ENCODE measurements around the gene CR1.
A peak's percentile ranks its signal among the peaks of the same experiment; 100 is the strongest.

Gene CR1

DNA sequence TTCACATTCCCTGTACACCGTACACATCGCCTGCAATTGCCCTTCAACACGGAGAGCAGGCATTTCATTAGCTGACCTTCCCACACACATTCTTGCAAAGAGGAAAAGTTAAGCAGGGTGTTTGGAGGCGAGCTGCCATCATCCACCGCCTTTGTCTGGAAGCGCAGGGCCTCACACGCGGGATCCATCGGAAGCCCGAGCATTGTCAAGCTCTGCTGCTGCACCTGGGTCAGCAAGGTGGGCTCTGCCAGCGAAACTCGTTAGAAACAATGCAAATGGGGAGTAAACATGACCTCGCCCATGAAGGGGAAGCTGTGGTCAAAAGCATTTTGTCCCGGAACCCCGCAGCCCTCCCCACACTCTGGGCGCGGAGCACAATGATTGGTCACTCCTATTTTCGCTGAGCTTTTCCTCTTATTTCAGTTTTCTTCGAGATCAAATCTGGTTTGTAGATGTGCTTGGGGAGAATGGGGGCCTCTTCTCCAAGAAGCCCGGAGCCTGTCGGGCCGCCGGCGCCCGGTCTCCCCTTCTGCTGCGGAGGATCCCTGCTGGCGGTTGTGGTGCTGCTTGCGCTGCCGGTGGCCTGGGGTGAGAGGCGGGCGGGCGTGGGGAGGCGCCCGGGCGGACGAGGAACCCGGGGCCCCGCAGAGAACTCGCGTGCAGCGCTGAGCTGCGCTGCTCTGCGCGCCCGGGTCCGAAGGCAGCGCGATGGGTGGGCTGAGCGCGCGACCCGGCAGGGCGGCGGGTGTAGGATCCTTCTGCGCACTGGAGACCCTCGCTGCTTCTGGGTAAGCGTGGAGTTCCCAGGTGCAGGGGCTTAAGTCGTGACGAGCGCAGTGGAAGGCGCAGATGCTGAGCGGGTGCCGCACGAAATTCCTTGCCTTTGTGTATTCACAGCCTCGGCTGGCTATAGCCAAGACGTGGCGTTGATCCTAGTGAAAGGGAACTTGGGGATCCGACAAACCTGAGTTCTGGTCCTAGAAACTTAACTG lies at the start of gene CR1:
CR1 (plus strand) TSS at position 357 of the 992 bp plus-strand sequence; CDS start at position 468, 111 bp downstream.
- H3K36me3 ChIP-seq (ENCODE audit: control insufficient read depth, insufficient read depth, low read length): no peaks in the 10 kb centered on the region
- no peak within 1 kb of the TSS for H3K27ac ChIP-seq (ENCODE audit: low read depth, low read length)
- peaks cover 69% of the 10 kb centered on the region for H3K27me3 ChIP-seq (ENCODE audit: control insufficient read depth, insufficient read depth, low read length)
- peak within 1 kb of the TSS; percentile 72 for H3K4me3 ChIP-seq (ENCODE audit: low read depth, low read length)
- H3K9me3 ChIP-seq (ENCODE audit: control insufficient read depth, insufficient read depth, low read depth, low read length): no peaks in the 10 kb centered on the region
- peak within 1 kb of the TSS; percentile 58 for H3K9ac ChIP-seq (ENCODE audit: low read length)
- H3K4me1 ChIP-seq (ENCODE audit: control insufficient read depth, insufficient read depth, low read length): peaks cover 7% of the 10 kb centered on the region

DNA sequence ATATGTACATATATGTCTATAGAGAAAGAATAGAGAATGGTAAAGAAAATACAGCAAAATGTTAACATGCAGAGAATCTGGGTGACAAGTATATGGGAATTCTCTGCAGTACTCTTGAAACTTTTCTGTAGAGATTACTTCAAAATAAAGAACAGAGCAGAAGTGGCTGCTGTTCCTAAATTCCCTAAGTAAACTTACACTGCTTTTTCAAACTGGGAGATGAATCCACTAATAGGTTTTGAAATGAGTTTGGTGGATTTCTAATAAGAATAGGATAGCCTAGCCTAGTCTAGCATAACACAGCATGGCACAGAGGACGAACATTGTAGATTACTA lies 42.3 kb upstream of the CR1 start:
- Histone ChIP-seq H3K9me3 (ENCODE audit: control insufficient read depth, insufficient read depth, low read depth, low read length) (no peaks in the 10 kb centered on the region), H3K36me3 (ENCODE audit: control insufficient read depth, insufficient read depth, low read length) (no peaks in the 10 kb centered on the region), H3K27ac (ENCODE audit: low read depth, low read length) (no peak overlapping the region), H3K4me1 (ENCODE audit: control insufficient read depth, insufficient read depth, low read length) (no peaks in the 10 kb centered on the region), H3K4me3 (ENCODE audit: low read depth, low read length) (peak overlapping the region; percentile 76), H3K9ac (ENCODE audit: low read length) (no peak overlapping the region), H3K27me3 (ENCODE audit: control insufficient read depth, insufficient read depth, low read length) (peaks cover 89% of the 10 kb centered on the region)

DNA sequence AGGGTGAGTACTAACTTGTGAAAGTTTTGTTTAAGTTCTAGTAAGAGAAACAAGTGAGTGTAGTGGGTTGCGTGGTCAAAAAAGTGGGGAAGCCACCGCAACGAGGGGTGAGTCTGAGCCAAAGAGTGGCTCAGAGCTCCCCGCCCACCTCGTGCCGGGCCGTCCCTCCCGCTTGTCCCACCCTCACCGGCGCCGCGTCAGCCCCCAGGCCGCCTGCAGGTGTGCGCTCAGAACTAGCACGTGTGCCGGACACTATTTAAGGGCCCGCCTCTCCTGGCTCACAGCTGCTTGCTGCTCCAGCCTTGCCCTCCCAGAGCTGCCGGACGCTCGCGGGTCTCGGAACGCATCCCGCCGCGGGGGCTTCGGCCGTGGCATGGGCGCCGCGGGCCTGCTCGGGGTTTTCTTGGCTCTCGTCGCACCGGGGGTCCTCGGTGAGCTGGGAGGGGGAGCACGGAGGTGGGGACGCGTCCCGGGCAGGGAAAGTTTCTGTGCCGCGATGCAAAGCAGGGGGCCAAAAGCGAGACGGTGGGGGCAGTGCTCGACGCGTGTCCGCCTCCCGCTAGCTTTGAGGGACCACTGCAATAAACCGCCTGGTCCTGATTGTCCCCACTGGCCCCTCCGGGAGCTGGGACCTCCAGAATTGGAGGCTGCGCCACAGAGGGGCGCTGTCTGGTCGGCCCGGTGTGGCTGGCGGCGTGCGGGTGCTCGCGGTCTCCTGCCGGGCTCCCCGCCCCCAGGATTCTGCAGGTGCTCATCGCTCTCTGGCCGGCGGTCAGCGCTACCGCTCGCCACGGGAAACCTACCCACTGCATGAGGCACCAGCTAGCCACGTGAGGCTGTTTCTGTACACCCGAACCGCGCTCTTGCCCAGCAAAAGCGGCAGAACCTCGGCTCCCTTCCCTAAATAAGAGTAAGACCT lies 41.7 kb upstream of the CR1 start, which contains the start of gene CR2:
CR2 (plus strand) TSS at position 283 of the 919 bp plus-strand sequence; CDS start at position 374, 91 bp downstream.
- peaks cover 89% of the 10 kb centered on the region for H3K27me3 ChIP-seq (ENCODE audit: control insufficient read depth, insufficient read depth, low read length)
- no peaks in the 10 kb centered on the region for H3K36me3 ChIP-seq (ENCODE audit: control insufficient read depth, insufficient read depth, low read length)
- H3K27ac ChIP-seq (ENCODE audit: low read depth, low read length): no peak within 1 kb of the TSS
- no peaks in the 10 kb centered on the region for H3K9me3 ChIP-seq (ENCODE audit: control insufficient read depth, insufficient read depth, low read depth, low read length)
- H3K4me1 ChIP-seq (ENCODE audit: control insufficient read depth, insufficient read depth, low read length): no peaks in the 10 kb centered on the region
- no peak within 1 kb of the TSS for H3K9ac ChIP-seq (ENCODE audit: low read length)
- peak within 1 kb of the TSS; percentile 76 for H3K4me3 ChIP-seq (ENCODE audit: low read depth, low read length)

DNA sequence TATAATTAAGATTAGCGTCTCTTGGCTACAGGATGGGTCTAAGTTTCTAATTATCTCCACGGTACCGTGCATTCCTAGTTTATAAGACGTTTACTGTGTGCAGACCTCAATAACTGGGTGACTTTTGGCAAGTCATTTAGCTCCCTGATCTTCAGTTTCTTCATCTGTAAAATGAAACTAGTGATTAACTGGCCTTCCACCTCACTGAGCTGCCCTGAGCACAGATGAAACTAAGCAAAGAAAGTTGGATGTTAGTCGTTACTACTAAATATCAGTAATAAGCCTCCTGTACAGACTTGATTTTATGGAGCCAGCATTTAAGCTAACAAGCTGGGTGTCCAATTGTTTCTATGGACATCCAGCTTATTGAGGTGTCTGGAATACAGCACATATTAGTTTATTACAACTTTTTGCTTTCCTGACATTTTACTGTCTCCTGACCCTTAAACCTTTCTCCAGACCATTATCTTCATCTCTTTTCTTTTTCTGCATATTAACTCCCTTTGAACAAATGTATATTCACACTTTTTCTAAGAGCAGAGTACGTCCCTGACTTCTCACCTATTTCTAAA lies 40.7 kb upstream of the CR1 start:
- no peak overlapping the region for H3K27ac ChIP-seq (ENCODE audit: low read depth, low read length)

DNA sequence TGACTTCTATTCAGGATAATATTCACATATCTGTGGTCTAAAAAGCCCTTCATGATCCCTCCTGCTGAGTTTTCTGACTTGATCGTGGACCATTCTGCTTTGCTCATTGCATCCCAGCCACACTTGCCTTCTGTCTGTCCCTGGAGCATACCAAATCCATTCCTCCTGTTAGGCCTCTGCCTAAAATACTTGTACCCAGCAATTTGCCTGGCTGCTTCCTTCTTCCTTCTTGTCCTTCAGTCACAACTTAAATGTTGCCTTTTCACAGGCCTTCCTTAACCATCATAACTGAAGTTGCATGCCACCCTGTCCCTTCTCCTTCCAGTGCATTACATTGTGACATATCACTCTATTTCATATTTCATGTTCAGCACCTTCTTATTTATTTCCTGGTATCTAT lies 37.5 kb upstream of the CR1 start:
- Histone ChIP-seq H3K27ac (ENCODE audit: low read depth, low read length) (no peak overlapping the region), H3K4me3 (ENCODE audit: low read depth, low read length) (no peak overlapping the region), H3K4me1 (ENCODE audit: control insufficient read depth, insufficient read depth, low read length) (no peaks in the 10 kb centered on the region), H3K9ac (ENCODE audit: low read length) (no peak overlapping the region), H3K9me3 (ENCODE audit: control insufficient read depth, insufficient read depth, low read depth, low read length) (no peaks in the 10 kb centered on the region), H3K27me3 (ENCODE audit: control insufficient read depth, insufficient read depth, low read length) (peaks cover 56% of the 10 kb centered on the region), H3K36me3 (ENCODE audit: control insufficient read depth, insufficient read depth, low read length) (no peaks in the 10 kb centered on the region)

More for the DNA sequence above, 40.7 kb upstream of the CR1 start:
- peaks cover 83% of the 10 kb centered on the region for H3K27me3 ChIP-seq (ENCODE audit: control insufficient read depth, insufficient read depth, low read length)
- peak overlapping the region; percentile 76; the same call in 1 of the 2 replicates for H3K4me3 ChIP-seq (ENCODE audit: low read depth, low read length)
- H3K36me3 ChIP-seq (ENCODE audit: control insufficient read depth, insufficient read depth, low read length): no peaks in the 10 kb centered on the region
- no peaks in the 10 kb centered on the region for H3K9me3 ChIP-seq (ENCODE audit: control insufficient read depth, insufficient read depth, low read depth, low read length)
- H3K4me1 ChIP-seq (ENCODE audit: control insufficient read depth, insufficient read depth, low read length): no peaks in the 10 kb centered on the region
- no peak overlapping the region for H3K9ac ChIP-seq (ENCODE audit: low read length)

DNA sequence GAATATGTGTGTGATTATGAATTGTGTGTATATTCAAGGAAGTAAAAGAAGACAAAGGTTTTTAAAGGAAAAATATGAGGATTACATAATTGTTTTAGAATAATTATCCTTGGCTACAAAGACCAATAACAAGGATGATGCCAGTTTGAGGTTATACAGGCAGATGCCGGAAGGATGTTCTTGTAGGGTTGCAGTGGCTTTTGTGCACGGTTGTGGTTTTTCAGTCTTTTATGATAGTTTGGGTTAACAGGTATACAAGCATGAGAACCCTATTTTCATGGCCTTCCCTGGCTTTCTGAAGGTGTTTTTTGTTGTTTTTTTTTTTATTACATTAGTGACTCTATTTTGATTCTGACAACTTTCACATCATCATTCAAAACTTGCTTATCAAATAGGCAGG lies 36.9 kb upstream of the CR1 start:
- no peak overlapping the region for H3K4me3 ChIP-seq (ENCODE audit: low read depth, low read length)
- no peaks in the 10 kb centered on the region for H3K4me1 ChIP-seq (ENCODE audit: control insufficient read depth, insufficient read depth, low read length)
- no peaks in the 10 kb centered on the region for H3K36me3 ChIP-seq (ENCODE audit: control insufficient read depth, insufficient read depth, low read length)
- no peaks in the 10 kb centered on the region for H3K9me3 ChIP-seq (ENCODE audit: control insufficient read depth, insufficient read depth, low read depth, low read length)
- H3K27ac ChIP-seq (ENCODE audit: low read depth, low read length): no peak overlapping the region
- no peak overlapping the region for H3K9ac ChIP-seq (ENCODE audit: low read length)
- peaks cover 53% of the 10 kb centered on the region for H3K27me3 ChIP-seq (ENCODE audit: control insufficient read depth, insufficient read depth, low read length)

DNA sequence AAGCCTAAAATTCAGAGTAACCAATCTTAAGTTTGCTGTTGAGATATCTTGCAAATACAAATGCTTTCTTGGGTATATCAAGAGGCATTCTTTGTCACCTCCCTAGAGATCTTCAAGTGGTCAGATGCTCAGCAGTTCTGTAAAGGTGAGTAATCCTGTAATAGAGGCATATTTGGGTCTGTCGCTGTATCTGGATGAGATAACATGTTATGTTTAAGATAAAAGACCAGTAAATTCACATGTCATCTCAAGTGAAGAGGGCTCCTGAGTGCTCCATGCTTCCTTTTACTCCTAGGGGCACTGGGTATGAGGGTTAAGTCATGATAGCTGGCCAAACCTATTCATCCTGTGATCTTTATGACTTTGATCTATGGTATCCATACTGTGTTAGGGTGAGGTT lies 34.3 kb upstream of the CR1 start:
- peaks cover 31% of the 10 kb centered on the region for H3K27me3 ChIP-seq (ENCODE audit: control insufficient read depth, insufficient read depth, low read length)
- no peak overlapping the region for H3K9ac ChIP-seq (ENCODE audit: low read length)
- H3K4me1 ChIP-seq (ENCODE audit: control insufficient read depth, insufficient read depth, low read length): no peaks in the 10 kb centered on the region
- no peak overlapping the region for H3K4me3 ChIP-seq (ENCODE audit: low read depth, low read length)
- H3K9me3 ChIP-seq (ENCODE audit: control insufficient read depth, insufficient read depth, low read depth, low read length): no peaks in the 10 kb centered on the region
- no peaks in the 10 kb centered on the region for H3K36me3 ChIP-seq (ENCODE audit: control insufficient read depth, insufficient read depth, low read length)
- H3K27ac ChIP-seq (ENCODE audit: low read depth, low read length): no peak overlapping the region

DNA sequence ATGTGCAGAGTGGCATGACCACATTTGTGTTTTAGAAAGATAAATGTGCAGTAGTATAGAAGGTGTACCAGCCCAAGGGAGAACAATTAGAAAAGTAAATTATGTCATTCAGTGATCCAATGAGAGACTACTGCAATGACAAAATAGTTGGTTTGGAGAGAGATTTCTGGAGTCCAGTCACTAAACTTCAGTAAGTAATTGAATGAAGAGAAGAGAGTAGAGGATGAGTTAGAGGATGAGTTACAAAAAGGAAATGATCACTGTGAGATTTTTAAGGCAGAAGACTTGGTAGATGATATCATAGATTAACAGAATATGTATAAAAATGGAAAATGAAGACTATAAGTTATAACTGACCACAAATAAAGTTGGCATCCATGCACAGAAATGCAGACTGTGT lies 33.4 kb upstream of the CR1 start:
- Histone ChIP-seq H3K4me1 (ENCODE audit: control insufficient read depth, insufficient read depth, low read length) (no peaks in the 10 kb centered on the region), H3K9me3 (ENCODE audit: control insufficient read depth, insufficient read depth, low read depth, low read length) (no peaks in the 10 kb centered on the region), H3K4me3 (ENCODE audit: low read depth, low read length) (no peak overlapping the region), H3K9ac (ENCODE audit: low read length) (no peak overlapping the region), H3K27ac (ENCODE audit: low read depth, low read length) (no peak overlapping the region), H3K36me3 (ENCODE audit: control insufficient read depth, insufficient read depth, low read length) (no peaks in the 10 kb centered on the region), H3K27me3 (ENCODE audit: control insufficient read depth, insufficient read depth, low read length) (peaks cover 22% of the 10 kb centered on the region)

DNA sequence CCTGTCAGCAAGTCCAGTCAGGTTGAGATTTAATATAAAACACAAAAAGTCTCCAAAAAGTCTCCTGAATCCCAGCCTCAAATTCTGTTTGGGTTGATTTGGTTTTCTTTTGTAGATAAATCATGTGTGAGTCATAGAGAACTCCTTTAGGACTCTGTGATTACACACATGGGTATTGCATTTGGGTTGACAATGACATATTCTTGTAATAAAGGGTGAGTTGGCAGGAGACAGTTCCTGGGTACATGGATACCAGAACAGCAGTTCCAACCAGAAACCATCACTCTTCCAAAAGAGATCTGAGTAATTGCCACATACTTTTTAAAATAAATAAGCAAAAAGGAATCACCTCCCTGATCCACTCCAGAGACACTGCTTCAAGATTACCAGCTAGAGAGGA lies 32.9 kb upstream of the CR1 start:
- Histone ChIP-seq H3K4me3 (ENCODE audit: low read depth, low read length) (no peak overlapping the region), H3K27ac (ENCODE audit: low read depth, low read length) (no peak overlapping the region), H3K27me3 (ENCODE audit: control insufficient read depth, insufficient read depth, low read length) (peaks cover 18% of the 10 kb centered on the region; the same call in 1 of the 2 replicates), H3K36me3 (ENCODE audit: control insufficient read depth, insufficient read depth, low read length) (no peaks in the 10 kb centered on the region), H3K4me1 (ENCODE audit: control insufficient read depth, insufficient read depth, low read length) (no peaks in the 10 kb centered on the region), H3K9me3 (ENCODE audit: control insufficient read depth, insufficient read depth, low read depth, low read length) (no peaks in the 10 kb centered on the region), H3K9ac (ENCODE audit: low read length) (no peak overlapping the region)

DNA sequence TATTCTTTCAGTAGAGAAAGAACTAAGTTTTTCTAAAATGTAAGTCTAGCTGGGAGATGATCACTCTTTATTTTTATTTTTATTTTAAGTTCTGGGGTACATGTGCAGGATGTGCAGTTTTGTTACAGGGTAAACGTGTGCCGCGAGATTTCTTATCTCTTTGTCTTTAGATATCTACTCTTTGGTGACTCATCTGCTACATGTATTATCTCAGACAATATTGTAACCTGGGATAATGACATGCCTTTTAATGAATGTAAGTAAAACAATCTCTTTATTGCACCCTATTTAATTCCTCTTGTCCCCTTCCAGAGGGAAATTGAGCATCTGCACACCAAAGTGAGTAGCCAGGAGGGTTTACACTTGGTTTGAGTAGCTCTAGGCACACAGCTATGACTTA lies 32.4 kb upstream of the CR1 start:
- no peaks in the 10 kb centered on the region for H3K9me3 ChIP-seq (ENCODE audit: control insufficient read depth, insufficient read depth, low read depth, low read length)
- no peak overlapping the region for H3K27ac ChIP-seq (ENCODE audit: low read depth, low read length)
- H3K27me3 ChIP-seq (ENCODE audit: control insufficient read depth, insufficient read depth, low read length): peaks cover 16% of the 10 kb centered on the region; the same call in 1 of the 2 replicates
- no peak overlapping the region for H3K9ac ChIP-seq (ENCODE audit: low read length)
- H3K4me3 ChIP-seq (ENCODE audit: low read depth, low read length): no peak overlapping the region
- no peaks in the 10 kb centered on the region for H3K36me3 ChIP-seq (ENCODE audit: control insufficient read depth, insufficient read depth, low read length)
- H3K4me1 ChIP-seq (ENCODE audit: control insufficient read depth, insufficient read depth, low read length): no peaks in the 10 kb centered on the region
